OCI-LY7 (cell line): ENCODE data around the gene TSPAN9.

ENCODE experiments used
- EZH2phosphoT487 ChIP-seq: fragments of 200-600 bp; sonication (generic); IDR thresholded peaks from 2 replicates; pipeline ENCODE4 v1.6.1; 2018; ENCODE audit warnings: low read depth, borderline replicate concordance, mild to moderate bottlenecking, mixed run types, antibody characterized with exemption, low read length, moderate library complexity, mixed read lengths
- TF ChIP-seq, protein P1 (sequence below): fragments of 200-600 bp; sonication (generic); conservative IDR thresholded peaks from 2 replicates; pipeline ENCODE4 v1.5.1; 2014; ENCODE audit warnings: mild to moderate bottlenecking, antibody characterized with exemption, low read length, moderate library complexity, mixed read lengths

- TF ChIP-seq, protein P1, sequence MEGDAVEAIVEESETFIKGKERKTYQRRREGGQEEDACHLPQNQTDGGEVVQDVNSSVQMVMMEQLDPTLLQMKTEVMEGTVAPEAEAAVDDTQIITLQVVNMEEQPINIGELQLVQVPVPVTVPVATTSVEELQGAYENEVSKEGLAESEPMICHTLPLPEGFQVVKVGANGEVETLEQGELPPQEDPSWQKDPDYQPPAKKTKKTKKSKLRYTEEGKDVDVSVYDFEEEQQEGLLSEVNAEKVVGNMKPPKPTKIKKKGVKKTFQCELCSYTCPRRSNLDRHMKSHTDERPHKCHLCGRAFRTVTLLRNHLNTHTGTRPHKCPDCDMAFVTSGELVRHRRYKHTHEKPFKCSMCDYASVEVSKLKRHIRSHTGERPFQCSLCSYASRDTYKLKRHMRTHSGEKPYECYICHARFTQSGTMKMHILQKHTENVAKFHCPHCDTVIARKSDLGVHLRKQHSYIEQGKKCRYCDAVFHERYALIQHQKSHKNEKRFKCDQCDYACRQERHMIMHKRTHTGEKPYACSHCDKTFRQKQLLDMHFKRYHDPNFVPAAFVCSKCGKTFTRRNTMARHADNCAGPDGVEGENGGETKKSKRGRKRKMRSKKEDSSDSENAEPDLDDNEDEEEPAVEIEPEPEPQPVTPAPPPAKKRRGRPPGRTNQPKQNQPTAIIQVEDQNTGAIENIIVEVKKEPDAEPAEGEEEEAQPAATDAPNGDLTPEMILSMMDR: no peak
- TF ChIP-seq EZH2phosphoT487: no peak
Measured at GRCh38 chr12:3161861-3162260, 84.7 kb downstream of the TSPAN9 start.
